HK-2 (cell line): ENCODE data around the gene INTS3.
"Not testable (repeated sequence)": the region's sequence is repeated elsewhere in the genome, so short reads cannot be mapped to it uniquely, and the experiment has no call there.

Source experiments
- DNase-seq: peaks from one replicate; pipeline ENCODE4 v3.0.0-alpha.2; 2018; ENCODE audit not compliant: unreplicated experiment

Gene INTS3

GRCh38 chr1:153711026-153711425, 16.8 kb upstream of the INTS3 start:
- DNase-seq, result no peak

- not testable (repeated sequence) for DNase-seq
Observed at GRCh38 chr1:153716211-153716610, 11.6 kb upstream of the INTS3 start.

GRCh38 chr1:153717330-153717729, 10.5 kb upstream of the INTS3 start:
- DNase-seq, result no peak

- no peak for DNase-seq
Observed at GRCh38 chr1:153723687-153724086, 4.2 kb upstream of the INTS3 start.

GRCh38 chr1:153724634-153725033, 3.2 kb upstream of the INTS3 start:
- not testable (repeated sequence) for DNase-seq

GRCh38 chr1:153728305-153729066, 636 bp downstream of the INTS3 start:
- peak; percentile 45 for DNase-seq

- DNase-seq, result no peak
Observed at GRCh38 chr1:153730468-153730988, 2.7 kb downstream of the INTS3 start.

- no peak for DNase-seq
Observed at GRCh38 chr1:153733970-153734369, 6.1 kb downstream of the INTS3 start.

GRCh38 chr1:153734396-153735089, 6.7 kb downstream of the INTS3 start:
- DNase-seq, result no peak

GRCh38 chr1:153735090-153735420, 7.2 kb downstream of the INTS3 start:
- no peak for DNase-seq

- peak; percentile 45 for DNase-seq
Observed at GRCh38 chr1:153741986-153742385, 14.1 kb downstream of the INTS3 start.

GRCh38 chr1:153742411-153743142, 14.7 kb downstream of the INTS3 start:
- DNase-seq, result peak; percentile 82

- DNase-seq, result no peak
Observed at GRCh38 chr1:153745417-153745816, 17.6 kb downstream of the INTS3 start.

GRCh38 chr1:153746174-153746573, 18.3 kb downstream of the INTS3 start:
- no peak for DNase-seq

- no peak for DNase-seq
Observed at GRCh38 chr1:153748903-153749302, 21.1 kb downstream of the INTS3 start.

- DNase-seq, result peak; percentile 67
Observed at GRCh38 chr1:153749408-153750005, 21.7 kb downstream of the INTS3 start.

- no peak for DNase-seq
Observed at GRCh38 chr1:153750026-153750995, 22.5 kb downstream of the INTS3 start.

- no peak for DNase-seq
Observed at GRCh38 chr1:153752072-153752471, 24.2 kb downstream of the INTS3 start.

GRCh38 chr1:153752571-153753195, 24.8 kb downstream of the INTS3 start:
- DNase-seq, result peak; percentile 72

GRCh38 chr1:153754266-153754665, 26.4 kb downstream of the INTS3 start:
- DNase-seq, result no peak
